HepG2 (cell line): ENCODE data around the gene MEPCE. TPM values are rescaled to one million over a fixed set of nuclear protein-coding genes. Genes with fewer than 3 reads are reported as not detected.

Source experiments
- AKNA ChIP-seq: sonication (generic); formaldehyde crosslinking; IDR thresholded peaks from 2 replicates; pipeline ENCODE4 v1.4.0; 2020; ENCODE audit warnings: missing genetic modification reagents, borderline replicate concordance
- HNF1A ChIP-seq, 2 experiments: sonication (generic) in 1 of 2; formaldehyde crosslinking in 1 of 2; IDR thresholded peaks; 2 replicates each; pipeline versions ENCODE4 v1.4.0 to v1.6.1; 2016 to 2020; ENCODE audit warnings: borderline replicate concordance in 1 of 2, low read depth in 1 of 2, mild to moderate bottlenecking in 1 of 2, missing genetic modification reagents in 1 of 2
- ZBTB46 ChIP-seq: sonication (generic); formaldehyde crosslinking; IDR thresholded peaks from 2 replicates; pipeline ENCODE4 v1.4.0; 2020; ENCODE audit warnings: mild to moderate bottlenecking, missing genetic modification reagents, borderline replicate concordance
- ZFYVE20 ChIP-seq: sonication (generic); formaldehyde crosslinking; IDR thresholded peaks from 2 replicates; pipeline ENCODE4 v1.8.0; 2023; ENCODE audit warnings: low read depth, mild to moderate bottlenecking, moderate library complexity, missing genetic modification reagents, borderline replicate concordance
- ZNF318 ChIP-seq: sonication (generic); formaldehyde crosslinking; IDR thresholded peaks from 2 replicates; pipeline ENCODE4 v1.4.0; 2020; ENCODE audit warnings: mild to moderate bottlenecking, missing genetic modification reagents
- ZNF644 ChIP-seq: IDR thresholded peaks from 2 replicates; pipeline ENCODE4 v1.6.1; 2016; ENCODE audit warnings: low read depth
- ZSCAN22 ChIP-seq: sonication (generic); formaldehyde crosslinking; IDR thresholded peaks from 2 replicates; pipeline ENCODE4 v1.4.0; 2020; ENCODE audit warnings: mild to moderate bottlenecking, missing genetic modification reagents
- polyA plus RNA-seq, 8 experiments: library from polyadenylated mRNA; depleted of rRNA in 3 of 8; stranded (reverse) in 7 of 8; unstranded in 1 of 8; fragments of >200 nt; fragmentation: Illumina TruSeq in 4 of 8; extraction: Trizol in 4 of 8; gene quantifications; 2 replicates each; pipeline versions ENCODE4 v1.2.1 to v1.2.3, GENCODE V29; 2011 to 2016; ENCODE audit warnings: low read depth in 4 of 8, missing spikeins in 1 of 8, mixed read lengths in 1 of 8; ENCODE audit not compliant: insufficient read depth in 1 of 8
- total RNA-seq, 5 experiments: library from RNA; depleted of rRNA; stranded (reverse); fragments of >200 nt; fragmentation: Illumina TruSeq; extraction: Trizol; gene quantifications; 2 replicates each; pipeline ENCODE4 v1.2.3, GENCODE V29; 2016; ENCODE audit warnings: low read depth in 1 of 5

Gene MEPCE
- total and polyA plus RNA-seq, 2 of the 13 experiments (the other 11 are each of a cell fraction or from before 2014, with no cell fraction given): 12.3 to 26.0 TPM

- TF ChIP-seq ZNF318 (CRISPR knock-in tag): no peak
- no peak for TF ChIP-seq AKNA
- no peak for TF ChIP-seq HNF1A (IDR thresholded peaks at IDR 0.05; ENCODE audit: low read depth)
- no peak for TF ChIP-seq HNF1A (CRISPR knock-in tag; IDR thresholded peaks at IDR 0.05; ENCODE audit: borderline replicate concordance)
- no peak for TF ChIP-seq ZNF644 (CRISPR knock-in tag)
- TF ChIP-seq ZSCAN22 (CRISPR knock-in tag): no peak
- TF ChIP-seq ZFYVE20: no peak
- no peak for TF ChIP-seq ZBTB46
These were observed 2.4 kb downstream of the MEPCE start (continued) for GRCh38 chr7:100432053-100432452.
